NT2/D1 (cell line): ENCODE results near the gene WASF1.
"Not testable (repeated sequence)": the region's sequence is repeated elsewhere in the genome, so short reads cannot be mapped to it uniquely, and the experiment has no call there.

ENCODE experiments used
- DNase-seq: peaks from one replicate; pipeline ENCODE4 v3.0.0-alpha.2; 2011; ENCODE audit warnings: low read depth, low spot score
- H3K27me3 ChIP-seq: 2 replicates; pipeline ENCODE4 v1.6.0; 2011; ENCODE audit warnings: mild to moderate bottlenecking; ENCODE audit not compliant: insufficient read length, insufficient read depth
- H3K36me3 ChIP-seq: 2 replicates; pipeline ENCODE4 v1.6.1; 2011; ENCODE audit warnings: mild to moderate bottlenecking, low read length, mixed read lengths; ENCODE audit not compliant: insufficient read depth, insufficient read length
- H3K4me1 ChIP-seq: 2 replicates; pipeline ENCODE4 v1.5.1; 2011; ENCODE audit not compliant: insufficient read depth, insufficient read length
- H3K4me3 ChIP-seq: 2 replicates; pipeline ENCODE4 v1.5.1; 2011; ENCODE audit warnings: low read depth; ENCODE audit not compliant: insufficient read length
- H3K9ac ChIP-seq: 2 replicates; pipeline ENCODE4 v1.6.0; 2011; ENCODE audit warnings: low read depth; ENCODE audit not compliant: insufficient read length
- H3K9me3 ChIP-seq: 2 replicates; pipeline ENCODE4 v1.5.1; 2011; ENCODE audit warnings: mild to moderate bottlenecking, low read length; ENCODE audit not compliant: insufficient read depth
- SUZ12 ChIP-seq: IDR thresholded peaks from 2 replicates; pipeline ENCODE4 v1.6.1; 2011; ENCODE audit not compliant: insufficient read length, insufficient read depth; ENCODE audit errors: extremely low read depth
- YY1 ChIP-seq: IDR thresholded peaks from 2 replicates; pipeline ENCODE4 v1.6.1; 2011; ENCODE audit not compliant: insufficient read length, insufficient read depth
- ZNF274 ChIP-seq: IDR thresholded peaks from 2 replicates; pipeline ENCODE4 v1.6.1; 2011; ENCODE audit warnings: mild to moderate bottlenecking, low read depth, low read length

The WASF1 gene

GRCh38 chr6:110125361-110125760 lies 54.1 kb downstream of the WASF1 start:
- Histone ChIP-seq H3K4me3 (no peak overlapping the region), H3K27me3 (no peaks in the 10 kb centered on the region), H3K36me3 (peaks cover 3% of the 10 kb centered on the region), H3K9me3 (no peaks in the 10 kb centered on the region), H3K4me1 (no peaks in the 10 kb centered on the region), H3K9ac (no peak overlapping the region)
- no peak for TF ChIP-seq YY1
- no peak for TF ChIP-seq ZNF274
- no peak for DNase-seq

- not testable (repeated sequence) for DNase-seq, H3K4me3 ChIP-seq, H3K36me3 ChIP-seq, H3K9me3 ChIP-seq, H3K27me3 ChIP-seq, H3K4me1 ChIP-seq, H3K9ac ChIP-seq
Observed at GRCh38 chr6:110121655-110122054, 57.8 kb downstream of the WASF1 start.

DNA sequence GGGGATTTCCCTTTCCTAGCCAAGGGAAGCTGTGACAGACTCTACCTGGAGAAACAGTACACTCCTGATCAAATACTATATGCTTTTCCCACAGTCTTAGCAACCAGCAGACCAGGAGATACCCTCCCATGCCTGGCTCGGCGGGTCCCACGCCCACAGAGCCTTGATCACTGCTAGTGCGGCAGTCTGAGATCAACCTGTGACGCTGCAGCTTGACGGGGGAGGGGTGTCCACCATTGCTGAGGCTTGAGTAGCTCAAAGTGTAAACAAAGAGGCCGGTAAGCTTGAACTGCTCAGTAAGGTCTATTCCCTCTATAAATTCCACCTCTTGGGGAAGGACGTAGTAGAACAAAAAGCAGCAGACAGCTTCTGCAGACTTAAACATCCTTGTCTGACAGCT lies 63.2 kb downstream of the WASF1 start:
- no peaks in the 10 kb centered on the region for H3K27me3 ChIP-seq
- TF ChIP-seq ZNF274 (no peak), YY1 (no peak), SUZ12 (no peak)
- H3K9ac ChIP-seq, result no peak overlapping the region
- H3K4me1 ChIP-seq, result no peaks in the 10 kb centered on the region
- H3K36me3 ChIP-seq, result no peaks in the 10 kb centered on the region
- H3K4me3 ChIP-seq, result no peak overlapping the region
- no peak for DNase-seq
- H3K9me3 ChIP-seq, result no peaks in the 10 kb centered on the region

DNA sequence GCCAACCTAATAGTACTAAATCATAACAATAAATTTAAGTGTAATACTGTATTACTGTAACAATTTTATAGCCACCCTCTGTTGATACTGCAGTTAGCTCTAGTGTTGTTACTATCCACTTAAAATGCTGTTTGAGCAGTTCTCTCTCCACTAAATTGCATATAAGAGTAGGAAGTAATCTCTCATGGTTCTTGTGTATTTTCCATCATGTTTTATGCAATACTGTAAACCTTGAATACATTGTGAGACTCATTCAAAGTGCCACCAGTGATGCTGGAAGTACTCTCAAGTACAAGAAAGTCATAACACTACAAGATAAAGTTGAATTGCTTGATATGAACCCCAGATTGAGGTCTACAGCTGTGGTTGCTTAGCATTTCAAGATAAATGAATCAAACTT lies 65.5 kb downstream of the WASF1 start:
- TF ChIP-seq YY1, result no peak
- TF ChIP-seq SUZ12, result no peak
- no peak for TF ChIP-seq ZNF274
- Histone ChIP-seq H3K36me3 (no peaks in the 10 kb centered on the region), H3K9ac (no peak overlapping the region), H3K4me3 (no peak overlapping the region), H3K27me3 (no peaks in the 10 kb centered on the region), H3K4me1 (no peaks in the 10 kb centered on the region), H3K9me3 (no peaks in the 10 kb centered on the region)
- DNase-seq, result no peak

DNA sequence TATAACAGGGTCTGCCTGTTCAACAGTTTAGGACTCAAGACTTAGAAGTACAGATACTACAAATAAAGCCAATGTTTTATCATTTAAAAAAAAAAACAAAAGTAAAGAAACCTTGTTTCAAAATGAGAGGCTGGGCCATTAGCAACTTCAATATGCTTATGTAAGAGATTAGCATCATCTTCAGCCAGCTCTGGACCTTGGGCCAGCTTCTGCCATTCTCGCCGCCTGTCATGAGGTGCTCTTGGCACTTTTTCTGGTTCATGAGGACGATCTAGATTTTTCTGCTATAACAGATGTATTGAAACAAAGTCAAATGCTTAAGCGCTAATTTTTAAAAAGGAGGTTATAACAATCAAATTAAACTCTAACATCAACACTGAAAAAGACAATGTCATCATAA lies 74.2 kb downstream of the WASF1 start:
- TF ChIP-seq SUZ12, result no peak
- TF ChIP-seq ZNF274, result no peak
- TF ChIP-seq YY1, result no peak
- Histone ChIP-seq H3K27me3 (no peaks in the 10 kb centered on the region), H3K4me3 (no peak overlapping the region), H3K4me1 (no peaks in the 10 kb centered on the region), H3K36me3 (peaks cover 35% of the 10 kb centered on the region), H3K9me3 (no peaks in the 10 kb centered on the region), H3K9ac (no peak overlapping the region)
- DNase-seq, result no peak

GRCh38 chr6:110103260-110103659 lies 76.2 kb downstream of the WASF1 start:
- no peaks in the 10 kb centered on the region for H3K9me3 ChIP-seq
- H3K9ac ChIP-seq, result no peak overlapping the region
- H3K27me3 ChIP-seq, result no peaks in the 10 kb centered on the region
- peaks cover 35% of the 10 kb centered on the region for H3K36me3 ChIP-seq
- no peak for DNase-seq
- TF ChIP-seq YY1 (no peak), ZNF274 (no peak), SUZ12 (no peak)
- no peaks in the 10 kb centered on the region for H3K4me1 ChIP-seq
- no peak overlapping the region for H3K4me3 ChIP-seq

GRCh38 chr6:110102411-110102810 lies 77.1 kb downstream of the WASF1 start:
- H3K27me3 ChIP-seq, result no peaks in the 10 kb centered on the region
- peaks cover 32% of the 10 kb centered on the region for H3K36me3 ChIP-seq
- no peaks in the 10 kb centered on the region for H3K4me1 ChIP-seq
- no peaks in the 10 kb centered on the region for H3K9me3 ChIP-seq
- TF ChIP-seq YY1 (no peak), SUZ12 (no peak), ZNF274 (no peak)
- no peak overlapping the region for H3K4me3 ChIP-seq
- H3K9ac ChIP-seq, result no peak overlapping the region
- no peak for DNase-seq

DNA sequence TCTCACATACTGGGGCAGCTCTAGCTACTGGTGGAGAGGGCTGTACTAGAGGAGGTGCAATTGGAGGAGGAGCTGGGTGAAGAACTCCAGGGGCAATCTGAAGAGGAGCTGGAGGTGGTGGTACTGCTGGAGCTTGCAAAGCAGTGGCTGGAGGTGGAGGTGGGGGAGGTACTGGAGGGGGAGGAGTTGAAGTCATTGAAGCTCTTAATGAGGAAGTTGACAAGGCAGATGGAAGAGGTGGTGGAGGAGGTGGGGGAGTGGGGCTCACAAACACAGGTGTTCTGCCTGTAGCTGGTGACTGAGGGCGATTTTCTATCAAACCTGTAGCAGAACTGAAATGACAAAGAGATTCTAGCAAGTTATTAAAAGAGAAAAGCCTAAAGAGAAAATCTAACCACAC lies 77.6 kb downstream of the WASF1 start:
- Histone ChIP-seq H3K4me3 (no peak overlapping the region), H3K9me3 (no peaks in the 10 kb centered on the region), H3K36me3 (peaks cover 31% of the 10 kb centered on the region), H3K9ac (no peak overlapping the region), H3K4me1 (no peaks in the 10 kb centered on the region), H3K27me3 (no peaks in the 10 kb centered on the region)
- TF ChIP-seq ZNF274 (no peak), SUZ12 (no peak), YY1 (no peak)
- DNase-seq, result no peak
